Inflammatory macrophage treated with lipopolysaccharide for 1 hour (primary cell): ENCODE data around the gene PKNOX2.

Experiments used
- DNase-seq, 2 donors: peaks; one replicate each; pipeline ENCODE4 v3.0.0-alpha.2; 2020 to 2022

The PKNOX2 gene

GRCh38 chr11:125423247-125423849 is 258.8 kb downstream of the PKNOX2 start:
- DNase-seq, result no peak

- DNase-seq, result no peak
Measured at GRCh38 chr11:125425601-125426000, 261.1 kb downstream of the PKNOX2 start.

- DNase-seq, result no peak
Measured at GRCh38 chr11:125426818-125427528, 262.4 kb downstream of the PKNOX2 start.

- DNase-seq, result no peak
Measured at GRCh38 chr11:125428486-125429173, 264.1 kb downstream of the PKNOX2 start.

GRCh38 chr11:125429174-125429707 is 264.7 kb downstream of the PKNOX2 start:
- peak; percentile 20 to 45 for DNase-seq

GRCh38 chr11:125429807-125430678 is 265.5 kb downstream of the PKNOX2 start:
- no peak for DNase-seq

GRCh38 chr11:125431009-125431408 is 266.5 kb downstream of the PKNOX2 start:
- no peak for DNase-seq

- DNase-seq, result no peak
Measured at GRCh38 chr11:125431481-125431880, 266.9 kb downstream of the PKNOX2 start.

- DNase-seq, result peak in 1 of 2 donors; percentile 15
Measured at GRCh38 chr11:125433454-125434121, 269.0 kb downstream of the PKNOX2 start.

- DNase-seq, result no peak
Measured at GRCh38 chr11:125435461-125436238, 271.1 kb downstream of the PKNOX2 start.

GRCh38 chr11:125441648-125442410 is 277.3 kb downstream of the PKNOX2 start:
- DNase-seq, result no peak

GRCh38 chr11:125442946-125443345 is 278.4 kb downstream of the PKNOX2 start:
- no peak for DNase-seq

- DNase-seq, result peak in 1 of 2 donors; percentile 3
Measured at GRCh38 chr11:125443767-125444311, 279.3 kb downstream of the PKNOX2 start.

GRCh38 chr11:125445731-125446130 is 281.2 kb downstream of the PKNOX2 start:
- DNase-seq, result no peak

- DNase-seq, result no peak
Measured at GRCh38 chr11:125446279-125446678, 281.7 kb downstream of the PKNOX2 start.

- DNase-seq, result no peak
Measured at GRCh38 chr11:125447721-125448120, 283.2 kb downstream of the PKNOX2 start.

GRCh38 chr11:125448136-125448535 is 283.6 kb downstream of the PKNOX2 start:
- no peak for DNase-seq

GRCh38 chr11:125449565-125449964 is 285.0 kb downstream of the PKNOX2 start:
- no peak for DNase-seq

- DNase-seq, result peak; percentile 25 to 39
Measured at GRCh38 chr11:125451400-125452124, 287.0 kb downstream of the PKNOX2 start.

- DNase-seq, result no peak
Measured at GRCh38 chr11:125452125-125452470, 287.5 kb downstream of the PKNOX2 start.
